ENCODE measurements around the gene YWHAQ. TPM values are rescaled to one million over a fixed set of nuclear protein-coding genes. Genes with fewer than 3 reads are reported as not detected.
A peak's percentile ranks its signal among the peaks of the same experiment; 100 is the strongest.

The YWHAQ gene
- total RNA-seq (2011; cell fraction: chromatin; rRNA removed; ENCODE audit: low replicate concordance) = 25.2 and 50.9 TPM in 2 replicates
- total RNA-seq (2011; cell fraction: nucleolus; rRNA removed) = 29.5 and 31.5 TPM in 2 replicates
- total RNA-seq (2011; cell fraction: nucleoplasm; rRNA removed) = 48.2 and 73.2 TPM in 2 replicates
- total RNA-seq (2014; rRNA removed) (97.7 and 108 TPM in 2 replicates), total RNA-seq (2014; rRNA removed; fragmentation: Illumina TruSeq; extraction: Trizol) (276 and 301 TPM in 2 replicates), total RNA-seq (2015; rRNA removed; fragmentation: Illumina TruSeq; extraction: Trizol) (191 and 203 TPM in 2 replicates), total RNA-seq (2021) (263 and 267 TPM in 2 replicates), polyA plus RNA-seq (2011; rRNA removed) (245 and 359 TPM in 2 replicates), polyA plus RNA-seq (2014; fragmentation: Illumina TruSeq; extraction: Trizol) (218 and 243 TPM in 2 replicates), polyA plus RNA-seq (2014; fragmentation: Nextera tagmentation; extraction: Ambion mirVana) (10 to 100 TPM; 63.1 to 79.2 TPM), polyA plus RNA-seq (2014; rRNA removed) (151 and 178 TPM in 2 replicates), polyA minus RNA-seq (2011; rRNA and poly(A)+ RNA removed) (327 and 372 TPM in 2 replicates), Bru-seq, nascent RNA (percentile 91 among the genes with signal in this experiment), BruChase-seq, experiment 1, labeled RNA remaining after a 2-hour chase (percentile 91 among the genes with signal in this experiment), BruChase-seq, experiment 2, labeled RNA remaining after a 6-hour chase (percentile 90 among the genes with signal in this experiment)
- 102 and 143 TPM in 2 replicates for polyA plus RNA-seq (2011; cell fraction: cytosol; rRNA removed)
- 48.6 and 76.4 TPM in 2 replicates for polyA plus RNA-seq (2011; cell fraction: nucleus; rRNA removed)
- 186 and 231 TPM in 2 replicates for polyA plus RNA-seq (2012)
- 162 and 201 TPM in 2 replicates for polyA minus RNA-seq (2011; cell fraction: cytosol; rRNA and poly(A)+ RNA removed)
- 20.7 and 42.0 TPM in 2 replicates for polyA minus RNA-seq (2011; cell fraction: nucleus; rRNA and poly(A)+ RNA removed)
- long read RNA-seq, experiment 1, transcript YWHAQ-202 (5 exons, 2,216 nt) = minor isoform, 350 of 1,335 reads
- long read RNA-seq, experiment 1, transcript YWHAQ-201 (6 exons, 2,208 nt) = major isoform, 839 of 1,335 reads
- long read RNA-seq, experiment 1, partial matches to known transcripts = 122 of 1,335 reads
- long read RNA-seq, experiment 1, other reads (novel, unspliced or antisense) = 24 of 1,335 reads
- long read RNA-seq, experiment 2, transcript YWHAQ-201 (6 exons, 2,208 nt) = major isoform, 178 of 522 reads
- long read RNA-seq, experiment 2, transcript YWHAQ-202 (5 exons, 2,216 nt) = minor isoform, 86 of 522 reads
- long read RNA-seq, experiment 2, partial matches to known transcripts = 49 of 522 reads
- long read RNA-seq, experiment 2, other reads (novel, unspliced or antisense) = 209 of 522 reads
- long read RNA-seq, experiment 3, transcript YWHAQ-201 (6 exons, 2,208 nt) = major isoform, 285 of 379 reads
- long read RNA-seq, experiment 3, transcript YWHAQ-202 (5 exons, 2,216 nt) = minor isoform, 77 of 379 reads
- long read RNA-seq, experiment 3, partial matches to known transcripts = 5 of 379 reads
- long read RNA-seq, experiment 3, other reads (novel, unspliced or antisense) = 12 of 379 reads

GRCh38 chr2:9630736-9631552, at the start of gene YWHAQ:
TSS of gene YWHAQ (minus strand) at chr2:9630997. CDS start at chr2:9630452, 545 bp downstream.
- Histone ChIP-seq H3K79me2 (ENCODE audit: control insufficient read depth, insufficient read depth, low read length) (peaks cover 43% of the 10 kb centered on the region), H2AFZ (ENCODE audit: low read depth, low read length) (peak within 1 kb of the TSS; percentile 88), H3K4me2 (ENCODE audit: insufficient read depth, low read length) (peak within 1 kb of the TSS; percentile 94), H3K9me1 (ENCODE audit: control insufficient read depth, insufficient read depth, low read length) (no peaks in the 10 kb centered on the region), H3K27ac (ENCODE audit: extremely low read depth, low read depth, low read length) (peak within 1 kb of the TSS; percentile 91), H3K27me3 (ENCODE audit: control insufficient read depth in 2 of 2, insufficient read depth in 2 of 2, low read length in 2 of 2) (no peaks in the 10 kb centered on the region), H4K20me1 (replicated peaks; ENCODE audit: control insufficient read depth, insufficient read depth, low read length) (peaks cover 3% of the 10 kb centered on the region; the same call in 1 of the 2 replicates), H3K4me3 (peak within 1 kb of the TSS; percentile 77), H3K4me1 (replicated peaks in 1 of 2; ENCODE audit: control insufficient read depth in 2 of 2, insufficient read depth in 2 of 2, low read length in 2 of 2) (peaks cover 6 to 7% of the 10 kb centered on the region in 2 experiments; a peak in 4 of 5 replicates), H3K36me3 (ENCODE audit: control insufficient read depth, insufficient read depth, low read length) (peaks cover 38% of the 10 kb centered on the region), H3K9me3 (replicated peaks; ENCODE audit: control insufficient read depth, insufficient read depth, low read depth, low read length) (no peaks in the 10 kb centered on the region), H3K9ac (ENCODE audit: insufficient read depth in 1 of 2, low read depth in 2 of 2, low read length in 2 of 2) (peak within 1 kb of the TSS; percentile 84 to 99)
- CTCF ChIA-PET (ENCODE audit: low intra/inter-chr PET ratio) = no interaction called here
- in situ Hi-C loops (cut with MboI) (no loop called here), intact Hi-C loops (cut with micrococcal nuclease) (loop anchor here (5.0 to 10.0 kb wide), 2 partner anchors 74 to 134 kb away; partner anchors contain the start of gene ADAM17)
- DNase-seq (ENCODE audit: extremely low read depth in 1 of 4, low spot score in 3 of 4) (peak; percentile 98 to 99 (median 99)), ATAC-seq (peak; percentile 97), FAIRE-seq (peak; percentile 88)
- no TSS peak for BruUV-seq (replicated peaks)
- 1% methylated on average over 51 of the region's 84 CpGs for WGBS (ENCODE audit: insufficient coverage, low coverage, missing lambda C conversion rate)
- POLR2A ChIA-PET = interaction anchor here (0.5 to 2.6 kb wide), 21 partner anchors 9 to 809 kb away, joined by 3 to 19 read pairs (median 4); partner anchors contain the start of genes ADAM17 and TAF1B
- TF ChIP-seq KLF13 (tag; IDR thresholded peaks at IDR 0.05; ENCODE audit: borderline replicate concordance, low read depth) (peak; percentile 78), HMGN3 (IDR thresholded peaks at IDR 0.05; ENCODE audit: borderline replicate concordance, extremely low read depth, insufficient read length, low read depth, low read length) (peak; percentile 44), E2F3 (CRISPR knock-in tag; IDR thresholded peaks at IDR 0.05) (peak; percentile 46; the same call in 1 of the 2 replicates), RBM25 (IDR thresholded peaks at IDR 0.05; ENCODE audit: low read depth, low read length, severe bottlenecking) (peak; percentile 100), PTRF (tag; IDR thresholded peaks at IDR 0.05) (no peak), ZNF551 (CRISPR knock-in tag; IDR thresholded peaks at IDR 0.05) (no peak), POLR2A (conservative IDR thresholded peaks at IDR 0.05) (peak; percentile 92), ARID3A (IDR thresholded peaks at IDR 0.05; ENCODE audit: borderline replicate concordance, low read depth, low read length) (no peak), CBX3 (IDR thresholded peaks at IDR 0.05; ENCODE audit: borderline replicate concordance in 1 of 2, low read length in 2 of 2) (peak in 1 of 2 experiments; percentile 92; a peak in 1 of 3 replicates), MNT (conservative IDR thresholded peaks at IDR 0.05) (peak; percentile 44 to 76)

Measured in K562 (cell line).